ENCODE data around the gene TBC1D9B.

Gene TBC1D9B

DNA sequence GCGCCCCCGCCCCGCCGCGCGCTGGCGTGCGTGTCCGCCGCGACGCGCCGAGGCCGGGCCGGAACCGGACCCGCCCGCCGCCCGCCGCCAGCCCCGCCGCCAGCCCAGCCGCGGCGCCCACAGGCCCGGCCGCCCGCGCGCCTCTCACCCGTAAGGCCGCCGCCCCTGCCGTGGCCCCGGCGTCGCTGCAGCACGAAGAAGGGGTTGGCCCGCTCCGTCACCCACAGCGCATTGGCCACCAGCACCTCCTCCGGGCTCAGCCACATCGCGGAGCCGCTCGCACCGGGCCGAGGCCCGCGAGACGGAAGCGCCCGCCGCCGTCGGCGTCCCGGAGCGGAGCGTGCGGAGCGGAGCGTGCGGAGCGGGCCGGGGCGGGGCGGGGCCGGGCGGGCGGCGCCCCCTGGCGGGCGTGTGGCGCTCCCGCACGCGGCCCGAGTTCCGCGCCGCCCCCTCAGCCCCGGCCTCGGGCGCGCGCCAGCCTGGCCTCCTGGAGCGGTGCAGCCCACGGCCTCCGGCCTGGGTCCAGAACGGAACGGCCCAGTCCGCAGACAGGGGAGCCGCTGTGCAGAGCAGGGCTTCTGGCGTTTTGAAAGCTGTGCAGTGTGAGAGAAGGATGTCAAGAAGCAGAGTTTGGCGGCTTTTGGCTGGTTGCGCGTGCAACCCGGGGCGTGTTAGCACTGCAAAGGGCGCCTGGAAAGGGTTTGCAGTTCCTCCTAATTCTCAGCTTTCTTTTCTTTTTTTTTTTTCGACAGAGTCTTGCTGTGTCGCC, at the start of gene TBC1D9B:
Gene TBC1D9B (minus strand): TSS at position 342 of the 769 bp plus-strand sequence. CDS start 76 bp downstream, at position 266.
- peak; percentile 42 to 64 (median 43) for DNase-seq

DNA sequence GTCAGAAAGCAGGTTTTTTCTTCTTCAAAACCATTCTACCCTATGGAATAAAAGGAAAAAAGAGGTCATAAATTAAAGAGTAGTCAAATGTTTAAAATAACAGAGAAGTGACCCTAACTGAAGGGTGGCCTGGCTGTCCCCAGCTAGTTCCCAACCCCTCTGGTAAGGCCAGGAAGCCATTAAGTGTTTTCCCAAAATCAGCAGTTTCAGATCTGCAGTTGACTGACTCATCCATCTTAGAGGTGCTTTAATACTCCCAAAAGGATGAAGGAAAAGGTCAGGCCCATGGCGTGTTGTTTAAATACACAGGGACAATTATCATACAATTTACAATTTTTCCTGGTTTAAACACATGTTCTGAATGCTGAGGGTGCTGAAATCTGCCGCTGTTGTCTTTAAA, 47.9 kb upstream of the TBC1D9B start:
- no peak for DNase-seq

DNA sequence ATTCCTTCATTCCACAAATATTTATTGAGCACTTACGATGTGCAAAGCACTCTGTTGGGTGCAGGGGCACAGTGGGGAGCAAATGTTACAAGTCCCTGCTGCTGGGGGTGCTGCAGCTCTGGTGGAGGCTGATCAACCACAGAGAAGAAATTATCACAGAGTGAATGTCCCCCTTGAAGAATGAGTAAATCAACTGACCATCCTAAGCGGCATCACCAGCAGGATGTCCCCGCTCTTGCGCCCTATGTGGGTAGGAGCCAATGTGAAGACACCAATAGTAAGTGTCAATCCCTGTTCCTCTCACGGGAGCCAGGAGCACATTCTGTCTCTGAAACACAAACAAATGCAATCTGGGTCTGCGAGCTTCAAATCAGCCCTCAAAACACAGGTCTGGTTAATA, 47.4 kb upstream of the TBC1D9B start:
- DNase-seq: no peak

DNA sequence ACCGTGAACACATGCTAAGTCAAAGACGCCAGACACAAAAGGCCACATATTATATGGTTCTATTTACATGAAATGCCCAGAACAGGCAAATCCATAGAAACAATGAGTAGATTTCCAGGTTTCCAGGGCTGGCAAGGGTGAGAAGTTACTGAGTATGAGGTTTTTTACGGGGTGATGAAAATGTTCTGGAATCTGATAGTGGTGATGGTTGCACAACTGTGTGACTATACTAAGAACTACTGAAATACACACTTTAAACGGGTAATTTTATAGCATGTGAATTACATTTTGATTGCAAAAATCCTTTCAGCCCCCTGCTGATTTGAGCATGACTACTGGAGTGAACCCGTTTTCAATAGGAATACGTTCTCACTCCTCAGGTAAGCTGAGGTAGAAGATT, 46.7 kb upstream of the TBC1D9B start:
- no peak for DNase-seq

DNA sequence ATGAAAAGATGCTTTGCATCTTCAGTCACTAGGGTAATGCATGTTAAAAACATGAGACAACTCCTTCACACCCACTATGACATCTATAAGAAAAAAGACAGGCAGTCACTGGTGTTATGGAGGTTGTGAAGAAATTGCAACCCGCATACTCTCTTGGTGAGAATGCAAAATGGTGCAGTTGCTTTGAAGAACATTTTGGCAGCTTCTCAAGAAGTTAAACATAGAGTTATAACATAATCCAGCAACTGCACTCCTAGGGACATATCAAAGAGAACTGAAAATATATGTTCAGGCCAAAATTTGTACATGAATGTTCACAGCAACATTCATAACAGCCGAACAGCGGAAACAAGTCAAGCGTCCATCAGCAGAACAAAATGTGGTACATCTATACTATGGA, 46.3 kb upstream of the TBC1D9B start:
- DNase-seq: no peak

DNA sequence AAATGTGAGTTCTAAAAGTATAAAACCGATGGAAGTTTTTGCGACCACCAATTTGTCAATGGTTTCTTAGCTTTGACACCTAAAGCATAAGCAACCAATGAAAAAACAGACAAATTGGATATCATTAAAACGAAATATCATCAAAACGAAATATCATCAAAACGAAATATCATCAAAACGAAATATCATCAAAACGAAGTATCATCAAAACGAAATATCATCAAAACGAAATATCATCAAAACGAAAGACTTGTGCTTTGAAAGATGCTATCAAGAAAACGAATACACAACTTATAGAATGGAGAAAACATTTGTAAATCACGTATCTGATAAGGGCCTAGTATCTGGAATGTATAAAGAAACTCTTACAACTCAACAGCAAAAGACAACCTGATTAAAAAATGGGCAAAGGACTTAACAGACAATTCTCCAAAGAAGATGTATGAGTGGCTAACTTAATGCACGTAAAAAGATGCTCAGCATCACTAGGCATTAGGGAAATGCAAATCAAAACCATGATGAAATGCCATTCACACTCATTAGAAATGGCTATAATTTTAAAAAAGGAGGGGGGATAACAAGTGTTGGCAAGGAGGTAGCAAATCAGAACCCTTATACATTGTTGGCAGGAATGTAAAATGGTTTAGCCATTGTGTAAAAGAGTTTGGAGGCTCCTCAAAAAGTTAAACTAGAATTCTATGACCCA, 29.4 kb upstream of the TBC1D9B start:
- DNase-seq: no peak

DNA sequence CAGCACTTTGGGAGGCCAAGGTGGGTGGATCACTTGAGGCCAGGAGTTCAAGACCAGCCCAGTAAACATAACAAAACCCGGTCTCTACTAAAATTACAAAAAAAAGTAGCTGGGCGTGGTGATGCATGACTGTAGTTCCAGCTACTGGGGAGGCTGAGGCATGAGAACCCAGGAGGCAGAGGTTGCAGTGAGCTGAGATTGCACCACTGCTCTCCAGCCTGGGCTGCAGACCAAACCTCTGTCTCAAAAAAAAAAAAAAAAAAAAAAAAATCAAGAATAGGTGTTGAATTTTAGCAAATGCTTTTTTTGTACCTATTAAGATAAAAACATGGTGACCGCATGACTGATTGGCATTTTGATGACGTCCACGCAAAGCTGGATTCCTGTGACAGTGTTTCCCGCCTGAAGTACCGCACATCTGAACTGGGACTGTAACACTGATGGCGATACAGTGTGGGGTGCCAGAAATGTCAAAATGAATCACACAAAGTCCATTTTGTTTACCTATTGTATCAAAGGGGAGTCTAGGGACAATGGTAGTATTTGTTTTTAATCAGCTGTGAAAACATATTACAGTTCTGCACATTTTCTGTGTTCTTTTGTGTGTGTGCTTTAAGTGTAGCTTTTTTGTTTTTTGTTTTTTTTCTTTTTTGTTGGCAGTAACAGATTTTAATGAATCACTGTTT, 23.2 kb upstream of the TBC1D9B start:
- DNase-seq: no peak

DNA sequence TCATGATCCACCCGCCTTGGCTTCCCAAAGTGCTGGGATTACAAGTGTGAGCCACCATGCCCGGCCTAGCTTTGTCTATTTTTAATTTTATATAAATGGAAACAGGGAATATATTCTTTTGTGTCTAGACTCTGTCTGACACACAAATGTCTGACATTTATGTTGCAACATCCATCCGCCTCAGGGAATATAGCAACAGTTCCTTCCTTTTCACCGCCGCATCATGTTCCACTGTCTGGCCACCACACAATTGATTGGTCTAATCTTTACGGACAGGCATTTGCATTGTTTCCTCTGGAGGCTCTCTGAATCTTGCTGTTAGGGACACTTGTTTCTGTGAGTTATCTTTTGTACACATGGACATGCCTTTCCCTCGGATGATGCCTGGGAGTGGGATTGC, 20.1 kb upstream of the TBC1D9B start:
- DNase-seq: no peak

DNA sequence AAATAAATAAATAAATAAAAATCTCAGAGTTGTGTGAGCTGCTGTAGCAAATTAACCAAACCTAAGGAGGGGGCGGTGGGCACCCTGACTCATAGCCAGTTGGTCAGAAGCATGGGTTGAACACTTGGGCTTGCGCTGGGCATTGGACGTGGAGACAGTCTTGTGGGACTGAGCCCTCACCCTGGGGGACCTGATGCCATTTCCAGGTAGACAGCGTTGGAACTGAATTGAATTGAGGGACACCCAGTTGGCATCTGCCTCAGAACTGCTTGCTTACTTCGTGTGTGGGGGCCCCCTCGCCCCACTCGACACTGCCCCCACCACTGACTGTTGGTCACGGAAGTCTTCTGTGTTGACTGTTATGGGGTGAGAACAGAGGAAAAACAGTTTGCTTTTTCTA, 19.0 kb upstream of the TBC1D9B start:
- DNase-seq: no peak

DNA sequence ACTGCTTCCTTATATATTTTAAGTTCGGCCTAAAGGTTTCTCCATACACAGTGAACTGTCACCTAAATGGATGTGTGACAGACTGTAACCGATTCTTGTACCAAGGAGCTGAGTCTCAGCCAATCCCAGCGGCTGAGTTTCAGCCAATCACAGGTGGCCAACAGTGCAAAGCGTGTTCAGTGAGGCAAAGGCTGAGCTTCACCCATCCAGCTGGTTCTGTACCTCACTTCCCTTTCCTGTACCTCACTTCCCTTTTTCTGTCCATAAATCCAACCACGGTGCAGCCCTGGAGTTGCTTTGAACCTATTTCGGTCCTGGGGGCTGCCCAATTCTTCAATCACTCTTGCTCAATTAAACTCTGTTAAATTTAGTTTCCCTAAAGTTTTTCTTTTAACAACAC, 15.7 kb upstream of the TBC1D9B start:
- DNase-seq: no peak

DNA sequence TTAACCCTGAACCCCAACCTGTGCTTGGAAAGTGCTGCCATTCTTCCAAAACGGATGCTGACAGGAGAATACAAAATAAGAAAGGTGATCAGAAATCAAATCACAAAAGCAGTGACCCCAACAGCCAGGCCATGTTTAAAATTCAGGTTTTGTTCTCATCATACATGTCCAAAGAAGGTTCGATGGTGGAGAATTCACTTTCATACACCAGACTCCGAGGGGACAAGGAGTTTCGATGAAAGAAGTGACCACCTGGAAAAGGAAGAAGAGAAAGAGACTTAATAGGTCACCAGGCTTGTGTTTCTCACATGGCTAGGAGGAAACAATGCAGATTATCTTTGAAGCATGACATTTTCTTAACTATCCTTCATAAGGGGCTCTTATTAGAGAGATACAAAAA, 12.5 kb upstream of the TBC1D9B start:
- DNase-seq: no peak

DNA sequence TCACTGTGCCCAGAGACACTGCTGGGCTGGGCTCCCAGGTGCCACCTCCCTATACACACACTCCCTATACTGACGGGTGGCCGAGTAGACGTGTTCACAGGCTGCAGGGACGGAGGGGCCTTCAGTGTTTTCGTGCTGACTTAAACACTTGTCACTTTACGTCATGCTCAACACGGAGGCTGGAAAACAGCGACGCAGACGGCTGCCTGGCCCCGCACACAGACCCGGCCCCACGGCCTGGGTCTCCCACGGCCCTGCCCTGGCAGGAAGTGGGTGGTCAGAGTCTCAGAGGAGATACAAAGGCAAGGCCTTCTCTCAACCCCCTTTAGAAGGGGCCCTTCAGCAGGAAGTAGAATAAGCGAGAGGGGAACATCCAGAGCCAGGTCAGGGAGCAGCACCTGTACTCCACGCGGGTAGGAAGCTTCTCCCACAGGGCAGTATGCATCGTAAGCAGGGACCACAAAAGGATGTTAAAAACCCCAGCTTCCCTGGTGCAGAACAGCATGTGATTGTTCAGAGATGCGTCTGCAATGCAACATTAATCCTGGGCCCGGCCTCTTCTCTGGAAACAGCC, 11.9 kb upstream of the TBC1D9B start:
- no peak for DNase-seq

DNA sequence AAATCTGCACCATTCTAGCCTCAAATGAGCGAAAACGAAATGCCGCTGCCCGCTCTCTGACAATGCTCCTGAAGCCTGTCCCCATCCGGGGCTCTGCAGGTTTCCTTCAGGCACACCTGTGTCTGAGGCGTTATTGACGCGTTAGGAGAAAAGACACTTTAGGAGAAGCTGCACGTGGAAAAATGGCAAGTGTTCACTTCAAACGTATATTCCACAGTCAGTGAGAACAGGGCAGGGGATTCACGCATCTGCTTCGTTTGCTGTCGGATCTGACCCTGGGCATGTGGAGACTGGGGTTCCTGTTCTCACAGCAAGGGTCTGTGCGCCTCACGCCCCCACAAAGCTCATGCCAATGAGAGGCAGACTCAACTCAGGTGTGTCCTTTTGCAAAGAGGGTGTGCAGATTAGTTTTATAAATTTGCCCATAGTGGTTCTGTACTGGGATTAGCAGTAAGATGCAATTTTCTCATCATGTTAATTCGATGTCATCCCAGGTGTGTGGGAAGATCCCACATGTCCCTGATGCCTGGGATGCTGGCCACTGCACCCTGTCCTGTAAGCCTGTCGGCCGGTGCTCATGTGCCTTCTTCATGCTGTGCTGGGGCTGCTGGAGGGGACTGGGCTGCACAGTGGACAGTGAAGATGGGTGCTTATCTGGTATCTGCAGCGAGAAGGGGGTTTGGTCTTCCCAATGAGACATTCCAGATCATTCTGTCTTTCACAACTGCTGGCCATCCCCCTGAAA, 11.2 kb upstream of the TBC1D9B start:
- DNase-seq: no peak

DNA sequence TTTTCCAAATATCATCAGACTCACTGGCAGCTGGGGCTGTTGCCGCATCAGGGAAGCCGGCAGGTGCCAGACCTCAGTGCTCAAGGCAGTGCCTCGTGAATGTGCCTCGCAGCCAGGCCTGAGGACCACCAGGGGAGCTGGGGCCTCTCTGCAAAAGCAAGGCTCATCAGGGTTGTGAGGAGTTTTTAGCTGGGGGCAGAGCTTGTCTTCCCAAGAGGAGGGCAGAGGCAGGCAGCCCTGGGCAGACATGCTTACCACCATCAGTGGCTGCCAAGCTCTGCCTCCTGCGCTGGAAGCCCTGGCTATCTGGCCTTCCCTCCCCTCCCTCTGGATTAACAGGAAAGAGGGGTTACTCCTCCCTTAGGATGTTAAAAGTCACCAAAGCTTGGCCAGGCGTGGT, 8.8 kb upstream of the TBC1D9B start:
- no peak for DNase-seq

DNA sequence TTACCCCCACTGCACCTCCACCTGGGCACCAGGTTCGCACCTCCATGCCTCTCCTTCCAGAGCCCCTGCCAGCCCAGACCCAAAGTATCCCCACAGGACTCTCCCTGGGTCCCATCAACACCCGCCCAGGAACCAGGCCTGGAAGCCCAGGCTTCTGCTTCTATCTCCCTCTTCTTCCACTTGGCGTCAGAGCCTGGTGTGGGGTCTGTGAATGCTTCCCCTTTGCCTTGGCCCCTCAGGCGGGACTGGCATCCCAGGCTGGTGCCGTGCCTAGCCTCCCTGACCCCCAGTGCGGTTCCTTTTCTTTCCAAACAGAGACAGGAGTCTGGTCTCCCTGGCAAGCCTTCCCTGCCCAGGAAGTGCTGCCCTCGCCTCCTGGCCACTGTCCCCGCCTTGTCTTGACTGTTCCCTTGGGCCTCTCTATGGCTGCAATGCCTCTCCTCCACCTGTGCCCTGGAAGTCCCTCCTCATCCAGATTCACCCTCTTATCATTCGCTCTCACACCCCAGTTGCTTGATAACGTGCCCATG, 7.8 kb upstream of the TBC1D9B start:
- no peak for DNase-seq

DNA sequence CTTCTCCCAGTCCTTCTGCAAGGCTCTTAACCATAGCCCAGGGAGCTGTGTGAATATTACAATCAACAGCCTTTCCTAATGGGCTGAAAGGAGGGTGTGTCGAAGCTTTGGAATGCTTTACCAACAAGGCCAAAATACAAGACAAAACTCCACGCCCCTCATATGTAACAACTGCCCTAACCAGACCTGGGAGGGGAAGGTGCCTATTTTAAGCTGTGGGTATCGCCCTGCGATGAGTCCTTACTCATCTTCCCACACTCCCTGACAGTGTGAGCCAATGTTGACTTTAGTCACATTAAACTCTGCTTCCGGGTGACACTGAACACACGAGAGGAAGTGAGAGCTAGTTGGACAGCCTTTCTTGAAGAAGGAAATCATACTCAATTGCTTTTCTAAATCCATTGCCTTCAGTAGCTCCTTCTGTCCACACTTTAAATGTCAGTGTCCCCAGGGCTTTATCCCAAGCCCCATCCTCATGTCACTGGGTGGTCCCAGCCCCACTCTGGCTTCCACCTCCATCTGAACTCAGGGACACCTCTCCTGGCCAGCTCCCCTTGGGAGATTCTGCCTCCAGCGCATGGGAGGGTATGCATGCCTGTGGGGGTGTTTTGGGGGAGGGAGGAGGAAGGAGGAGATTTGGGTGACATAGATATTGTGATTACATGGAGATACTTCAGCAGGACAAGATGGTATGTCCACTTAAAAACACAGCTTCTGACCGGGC, 6.5 kb upstream of the TBC1D9B start:
- DNase-seq: no peak

DNA sequence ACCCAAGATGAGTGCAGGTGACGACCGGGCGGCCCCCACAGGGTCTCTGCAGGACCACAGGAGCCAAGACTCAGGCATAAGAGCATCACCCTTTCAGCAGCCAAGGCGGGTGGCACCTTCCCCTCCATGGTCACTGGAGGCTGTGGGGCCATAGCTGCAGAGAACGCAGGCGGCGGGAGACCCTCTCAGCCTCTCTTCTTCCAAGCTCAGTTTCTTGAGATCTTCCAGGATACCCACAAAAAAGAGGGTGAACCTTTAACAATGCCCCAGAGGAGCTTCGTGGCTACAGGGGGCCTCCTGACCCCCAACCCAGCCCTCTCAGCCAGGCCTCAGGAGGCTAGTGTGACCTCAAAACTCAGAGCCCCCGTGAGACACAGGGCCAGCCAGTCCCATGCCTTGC, 5.8 kb upstream of the TBC1D9B start:
- DNase-seq: no peak

DNA sequence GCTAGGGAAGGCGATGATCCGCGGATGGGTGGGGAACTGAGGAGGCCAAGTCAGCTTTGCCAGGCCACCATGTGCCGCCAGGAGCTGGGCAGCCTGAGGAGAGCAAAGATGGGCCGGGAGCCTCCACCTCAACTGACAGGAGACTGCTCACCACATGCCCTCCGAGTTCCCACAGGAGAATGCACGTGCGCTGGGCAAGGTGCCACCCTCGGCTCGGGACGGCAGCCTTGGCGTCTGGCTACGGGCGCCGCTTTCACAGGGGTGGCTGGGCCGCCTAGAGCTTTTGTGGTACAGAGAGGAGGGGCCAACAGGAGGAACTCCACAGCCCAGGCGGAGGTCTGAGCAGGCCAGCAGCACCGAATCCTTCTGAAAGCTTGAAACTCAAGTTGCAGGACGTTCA, 5.3 kb upstream of the TBC1D9B start:
- DNase-seq: no peak

DNA sequence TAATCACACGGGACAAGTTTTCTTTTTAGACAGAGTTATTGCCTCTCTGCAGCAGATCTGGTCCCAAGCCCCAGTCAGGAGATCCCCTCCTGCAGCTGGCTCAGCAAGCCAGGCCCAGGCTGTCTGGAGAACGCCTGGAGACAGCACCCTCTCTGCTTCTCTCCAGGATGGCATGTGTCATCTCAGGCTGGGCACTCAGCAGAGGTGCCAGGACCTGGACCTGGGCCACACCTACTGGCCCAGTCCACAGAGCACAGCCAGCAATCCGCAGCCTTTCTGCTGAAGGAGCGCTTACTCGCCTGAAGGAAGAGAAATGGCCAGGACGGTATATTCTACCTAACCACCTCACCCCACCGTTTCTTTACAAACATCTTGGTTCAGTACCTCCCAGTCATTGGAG, 4.7 kb upstream of the TBC1D9B start:
- no peak for DNase-seq

DNA sequence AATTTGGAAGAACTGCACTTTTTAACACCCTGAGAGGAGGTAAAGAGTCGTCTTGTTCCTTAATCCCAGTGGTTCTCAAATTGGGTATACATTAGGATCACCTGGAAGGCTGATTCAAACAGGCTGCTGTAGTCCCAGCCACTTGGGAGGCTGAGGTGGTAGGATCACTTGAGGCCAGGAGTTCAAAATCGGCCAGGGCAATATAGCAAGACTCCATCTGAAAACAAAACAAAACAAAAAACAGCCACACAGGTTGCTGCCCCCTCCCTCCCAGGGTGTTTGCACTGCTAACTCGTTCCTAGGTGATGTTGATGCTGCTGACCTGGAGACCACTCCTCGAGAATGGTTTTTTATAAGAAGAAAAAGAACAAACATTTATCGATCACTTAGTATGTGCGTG, 1.5 kb upstream of the TBC1D9B start:
- DNase-seq: no peak

DNA sequence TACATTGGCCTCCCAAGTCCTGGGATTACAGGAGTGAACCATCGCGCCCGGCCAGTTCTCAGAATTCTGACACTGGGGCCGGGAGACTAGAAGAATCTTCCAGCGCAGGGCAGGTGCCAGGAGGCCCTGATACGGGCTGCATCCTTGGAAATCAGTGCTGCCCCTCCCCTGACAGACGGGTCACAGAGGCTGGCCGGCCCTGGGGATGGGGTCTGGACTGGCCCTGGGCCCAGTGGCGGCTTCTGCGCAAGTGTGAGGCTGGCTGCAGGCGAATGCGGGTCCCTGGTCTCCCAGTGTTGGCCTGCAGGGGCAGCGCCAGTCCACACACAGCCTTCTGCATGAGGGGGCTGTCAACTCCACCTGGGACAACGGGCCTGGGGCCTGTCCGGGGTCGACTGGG, 831 bp upstream of the TBC1D9B start:
- DNase-seq: no peak

All from activated naive CD4-positive, alpha-beta T cell (primary cell).